HG03066 (cell line): ENCODE measurements around the gene TCF20.

Source experiments
- ATAC-seq: cut with Tn5 transposase; IDR thresholded peaks from one replicate; pipeline ENCODE4 v1.9.1; 2021; ENCODE audit warnings: low read depth; ENCODE audit not compliant: unreplicated experiment

Gene TCF20

DNA sequence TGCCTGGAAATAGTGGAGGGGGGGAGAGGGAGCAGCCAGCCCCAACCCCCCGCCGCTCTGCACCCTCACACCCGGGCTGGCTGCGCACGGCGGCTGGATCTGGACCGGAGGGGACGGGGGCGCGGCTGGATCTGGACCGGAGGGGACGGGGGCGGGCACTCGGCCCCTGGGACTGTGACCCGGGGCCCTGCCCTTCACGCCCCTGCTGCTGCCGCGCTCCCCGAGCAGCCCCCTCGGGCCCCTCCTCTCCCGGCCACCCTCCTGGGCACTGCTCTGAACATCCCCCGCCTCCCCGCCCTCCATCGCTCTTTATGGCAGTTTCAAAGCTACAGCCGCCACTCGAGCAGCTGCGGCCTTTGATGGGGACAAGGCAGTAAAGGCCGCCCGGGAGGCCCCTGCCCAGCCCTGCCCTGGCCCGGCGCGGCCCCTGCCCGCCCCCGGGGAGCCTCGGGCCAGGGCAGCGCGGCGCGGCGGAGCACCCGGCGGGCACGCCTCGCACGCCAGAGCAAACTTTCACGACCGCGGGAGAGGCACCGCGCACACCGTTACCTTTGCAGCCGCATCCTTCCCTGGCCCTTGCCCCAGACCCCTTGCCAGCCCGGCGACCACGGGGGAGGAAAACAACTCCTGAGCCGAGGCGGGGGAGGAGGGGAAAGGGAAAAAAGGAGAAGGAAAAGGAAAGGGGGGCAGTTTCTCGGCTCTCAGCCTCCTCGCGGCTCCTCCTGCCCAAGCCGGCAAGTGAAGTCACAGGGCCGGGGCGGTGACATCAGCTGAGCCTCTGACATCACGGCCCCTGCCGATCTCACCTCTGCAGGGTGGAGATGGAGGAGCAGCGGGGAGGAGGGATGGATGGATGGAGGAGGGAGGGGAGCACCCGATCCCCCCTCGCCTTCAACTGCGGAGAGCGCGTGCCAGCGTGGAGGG, 13.1 kb upstream of the TCF20 start:
- no peak for ATAC-seq

DNA sequence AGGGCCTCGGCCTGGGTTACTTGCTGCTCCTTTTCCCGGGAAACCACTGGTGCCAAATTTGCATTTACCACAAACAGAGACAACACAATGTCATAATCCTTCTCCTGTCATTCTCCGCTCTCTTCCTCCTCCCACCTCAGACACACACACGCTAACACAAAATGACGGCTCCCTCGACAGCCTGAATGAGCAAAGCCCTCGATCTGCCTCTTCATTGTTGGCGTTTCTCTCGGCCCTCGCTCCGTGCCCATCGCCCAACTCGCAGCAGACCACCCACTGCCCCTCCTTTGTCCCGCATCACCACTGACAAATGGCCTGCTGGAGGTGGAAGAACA, 12.5 kb upstream of the TCF20 start:
- ATAC-seq = no peak

DNA sequence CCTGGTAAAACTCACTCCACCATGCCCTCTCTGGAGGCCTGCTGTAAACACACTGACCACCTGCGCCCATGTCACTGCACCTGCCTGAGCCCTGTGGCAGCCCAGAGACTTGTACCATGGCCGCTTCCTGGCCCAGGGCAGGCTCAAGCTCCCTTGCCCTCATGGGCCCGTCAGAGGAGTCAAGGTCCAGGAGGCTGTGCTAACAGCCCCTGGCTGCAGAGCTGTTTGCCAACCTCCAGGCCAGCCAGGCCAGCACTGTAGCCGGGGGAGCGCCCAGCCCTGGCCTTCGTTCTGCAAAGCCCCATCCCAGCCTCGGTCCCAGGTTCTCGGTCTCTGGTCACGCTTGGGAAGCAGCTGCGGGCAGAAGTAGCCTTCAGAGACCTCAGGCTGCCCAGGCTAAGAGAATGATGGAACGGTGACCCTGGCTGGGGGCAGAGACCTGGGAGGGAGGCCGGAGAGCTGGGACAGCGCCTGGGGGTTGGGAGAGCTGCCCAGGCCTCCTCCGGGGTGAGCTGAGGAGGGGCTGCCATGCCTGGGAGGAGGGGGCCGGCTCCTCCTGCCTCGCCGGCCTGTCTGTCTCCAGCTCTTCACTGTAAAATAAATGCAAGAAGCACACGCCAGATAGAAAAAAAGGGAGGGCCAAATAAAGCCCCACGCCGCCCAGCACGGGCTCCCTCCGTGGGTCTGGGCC, 11.9 kb upstream of the TCF20 start:
- no peak for ATAC-seq

DNA sequence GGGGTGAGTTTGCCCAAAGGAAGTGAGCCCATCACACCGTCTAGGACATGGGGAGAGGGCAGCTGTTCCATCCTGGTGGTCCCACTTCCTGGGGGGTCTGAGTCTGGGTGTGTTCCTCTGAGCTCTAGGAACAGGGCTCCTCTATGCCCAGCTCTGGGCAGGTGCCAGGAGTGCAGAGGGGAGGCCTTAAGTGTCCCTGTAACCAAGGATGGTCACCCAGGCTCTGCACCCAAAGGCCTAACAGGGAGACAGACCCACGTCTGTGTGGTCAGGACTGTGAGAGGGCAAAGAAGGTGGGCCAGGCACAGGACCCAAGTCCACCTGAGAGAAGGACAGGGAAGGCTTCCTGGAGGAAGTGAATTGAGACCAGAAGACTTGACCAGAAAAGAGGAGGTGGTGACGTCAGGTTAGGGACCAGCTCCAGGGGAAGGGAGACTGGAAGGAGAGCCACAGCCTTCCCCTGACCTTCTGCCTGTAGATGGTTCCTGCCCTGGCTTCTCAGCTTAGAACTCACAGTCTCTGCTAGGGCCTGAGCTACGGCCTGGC, 11.3 kb upstream of the TCF20 start:
- no peak for ATAC-seq

DNA sequence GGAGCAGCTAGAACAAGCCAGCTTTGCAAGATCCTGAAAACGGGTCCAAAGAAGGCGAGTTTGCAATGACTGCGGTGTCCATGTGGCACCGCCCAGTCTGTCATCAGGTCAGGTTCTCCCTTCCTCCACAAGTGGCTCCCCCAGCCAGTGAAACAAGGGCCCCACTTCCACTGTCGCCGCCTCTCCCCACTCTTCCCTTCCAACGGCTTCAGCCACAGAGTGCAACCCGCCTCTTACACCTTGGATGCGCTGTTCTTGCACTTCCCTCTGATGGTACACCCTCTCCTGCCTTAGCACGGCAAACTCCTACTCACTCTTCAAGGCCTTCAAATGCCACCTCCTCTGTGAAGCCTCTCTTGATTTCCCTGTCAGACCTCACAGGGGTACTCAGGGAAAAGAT, 10.8 kb upstream of the TCF20 start:
- no peak for ATAC-seq

DNA sequence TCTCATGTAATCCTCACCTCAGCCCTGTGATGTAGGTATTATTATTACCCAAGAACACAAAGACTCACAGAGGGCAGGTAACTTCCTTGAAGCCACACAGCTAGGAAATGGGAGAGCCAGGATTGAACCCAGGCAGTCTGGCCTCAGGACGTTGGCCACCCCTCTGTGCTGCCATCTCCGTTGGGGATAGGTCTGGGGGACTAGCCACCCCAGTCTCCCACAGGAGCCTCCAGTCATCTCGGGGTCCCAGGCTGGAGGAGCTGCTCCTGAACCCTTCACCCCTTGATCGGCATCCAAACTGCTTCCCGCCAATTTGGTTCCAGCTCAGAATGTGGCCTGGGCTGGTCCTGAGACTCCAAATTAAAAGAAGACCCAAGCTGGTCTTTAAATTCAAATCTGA, 10.4 kb upstream of the TCF20 start:
- no peak for ATAC-seq

DNA sequence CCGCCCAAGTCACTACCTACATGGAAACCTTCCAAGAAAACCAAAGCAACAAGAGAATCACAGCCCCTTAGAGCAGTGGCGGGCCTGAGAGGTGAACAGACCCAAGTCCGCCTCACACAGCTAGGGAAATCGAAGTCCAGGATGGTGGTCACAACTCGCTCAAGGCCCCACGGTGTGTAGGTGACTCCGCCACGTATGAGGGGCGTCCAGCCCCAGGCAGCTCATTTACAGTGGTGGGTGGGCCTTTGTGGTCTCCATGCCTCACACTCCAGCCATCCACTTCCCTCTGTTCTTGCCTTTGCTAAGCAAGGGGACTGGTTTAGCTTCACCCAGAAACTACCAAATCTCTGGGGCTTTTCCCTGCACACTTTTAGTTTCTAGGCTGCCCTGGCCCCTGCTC, 9.7 kb upstream of the TCF20 start:
- no peak for ATAC-seq

DNA sequence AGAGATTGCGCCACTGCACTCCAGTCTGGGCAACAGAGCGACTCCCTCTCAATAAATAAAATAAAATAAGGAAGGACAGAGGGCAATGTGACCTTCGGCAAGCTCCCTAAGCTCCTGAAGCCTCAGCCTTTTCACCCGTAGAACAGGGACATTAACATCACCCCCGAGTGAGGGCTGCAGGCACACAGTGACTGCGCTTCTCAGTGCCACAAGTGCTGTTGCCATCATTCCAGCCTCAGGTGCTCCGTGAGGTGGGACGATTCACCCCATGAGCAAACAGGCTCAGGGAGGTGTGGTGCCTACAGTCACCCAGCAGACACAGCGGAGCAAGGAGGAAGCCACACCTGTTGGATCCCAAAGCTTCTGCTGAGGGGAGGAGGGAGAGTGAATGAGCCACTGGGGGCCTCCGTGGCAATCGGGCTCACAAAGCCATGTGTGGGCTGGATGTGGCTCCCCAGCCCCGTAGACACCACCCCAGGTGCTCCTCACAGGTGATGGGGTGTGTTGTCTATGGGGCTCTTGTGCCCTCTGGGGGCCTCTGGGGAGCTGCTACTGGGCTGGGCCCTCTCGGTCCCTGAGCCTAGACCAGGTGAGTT, 9.1 kb upstream of the TCF20 start:
- no peak for ATAC-seq

DNA sequence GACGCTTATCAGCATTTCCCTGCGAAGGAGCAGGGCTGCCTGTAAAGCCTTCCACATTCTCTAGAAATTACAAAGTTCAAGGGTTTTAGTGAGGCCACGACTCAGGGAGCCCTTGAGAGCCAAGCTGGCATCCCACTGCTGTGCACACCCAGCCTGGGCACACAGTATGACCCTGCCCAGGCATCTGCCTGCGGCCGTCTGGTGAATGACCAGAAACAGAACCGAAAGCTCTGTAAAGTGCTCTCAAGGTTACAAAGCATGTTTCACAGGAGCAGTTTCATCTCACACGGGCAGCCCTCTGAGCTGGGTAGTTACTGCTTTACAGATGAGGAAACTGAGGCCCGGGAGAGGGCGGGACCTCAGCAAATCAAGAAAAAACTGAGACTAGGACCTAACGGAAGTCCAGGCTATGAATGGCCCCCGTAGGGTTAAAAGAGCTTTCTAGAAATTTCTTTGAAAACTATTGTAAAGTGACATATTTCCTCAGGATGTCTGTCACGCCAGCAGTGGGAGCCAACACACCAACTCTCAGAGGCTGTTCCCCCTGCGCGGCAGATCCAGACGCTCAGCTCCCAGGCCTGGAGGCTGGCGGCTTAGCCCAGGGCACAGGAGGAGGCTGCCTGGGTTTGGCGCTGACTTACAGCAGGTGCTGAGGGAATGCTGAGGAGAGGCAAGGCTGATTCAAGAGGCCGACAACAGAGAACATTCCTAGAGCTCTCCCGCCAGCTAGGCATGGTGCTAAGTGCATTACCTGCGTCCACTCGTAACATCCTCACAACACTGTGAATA, 7.7 kb upstream of the TCF20 start:
- ATAC-seq = no peak

DNA sequence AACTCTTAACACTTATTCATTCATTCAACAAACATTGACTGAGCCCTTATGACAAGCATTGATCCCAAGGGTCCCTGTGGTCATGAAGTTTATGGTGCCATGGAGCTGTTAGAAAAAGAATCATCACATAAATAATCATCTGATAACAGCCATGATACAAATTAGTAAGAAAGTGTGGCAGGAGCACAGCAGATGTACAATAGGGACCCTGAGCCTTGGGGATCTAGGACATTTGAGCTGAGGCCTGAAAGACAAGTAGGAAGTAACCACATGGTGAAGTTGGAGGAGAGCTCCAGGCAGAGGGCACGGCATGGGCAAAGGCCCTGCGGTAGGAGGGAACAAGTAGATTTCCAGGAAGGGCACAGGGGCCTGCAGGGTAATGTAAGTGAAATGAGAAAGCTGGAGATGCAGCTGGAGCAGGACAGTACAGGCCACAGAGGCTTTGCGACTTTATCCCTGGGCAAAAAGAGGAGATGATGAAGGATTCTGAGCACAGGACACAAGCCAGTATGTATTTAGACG, 6.8 kb upstream of the TCF20 start:
- ATAC-seq = no peak

DNA sequence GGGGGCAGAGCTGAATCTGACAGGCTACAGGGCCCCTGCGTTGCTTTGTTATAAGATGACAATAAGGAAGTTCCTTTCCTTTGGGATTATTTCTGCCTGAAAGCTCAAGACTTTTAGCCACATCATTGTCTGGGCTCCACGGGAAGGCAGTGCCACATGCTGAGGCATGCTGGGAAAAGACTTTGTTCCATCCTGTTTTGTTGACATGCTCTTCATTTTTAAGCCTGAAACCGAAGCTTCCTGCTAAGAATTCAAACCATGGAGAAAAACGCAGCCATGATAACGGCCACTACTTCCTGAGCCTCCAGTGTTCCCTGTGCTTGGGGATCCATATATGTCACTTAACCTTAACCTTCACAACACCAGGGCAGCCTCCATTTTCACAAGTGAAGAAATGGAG, 5.5 kb upstream of the TCF20 start:
- no peak for ATAC-seq

DNA sequence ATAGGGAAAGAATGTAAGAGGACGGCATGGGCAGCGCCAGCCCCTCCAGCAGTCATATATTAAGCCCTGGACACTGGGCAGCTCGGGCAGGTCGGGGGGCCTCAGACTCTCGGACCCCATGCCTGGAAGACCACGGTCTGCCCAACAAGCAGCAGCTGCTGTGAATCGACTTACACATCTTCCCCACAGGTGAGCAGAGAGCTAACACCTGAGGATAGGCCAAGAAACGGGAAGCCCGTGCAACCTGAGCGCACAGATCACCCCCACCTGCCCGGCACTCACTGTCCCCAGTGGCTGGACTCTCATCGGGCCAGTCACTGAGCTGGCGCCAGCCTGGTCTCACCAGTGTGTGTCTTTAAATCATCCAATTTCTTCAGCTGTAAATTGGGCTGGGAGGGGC, 4.7 kb upstream of the TCF20 start:
- no peak for ATAC-seq

DNA sequence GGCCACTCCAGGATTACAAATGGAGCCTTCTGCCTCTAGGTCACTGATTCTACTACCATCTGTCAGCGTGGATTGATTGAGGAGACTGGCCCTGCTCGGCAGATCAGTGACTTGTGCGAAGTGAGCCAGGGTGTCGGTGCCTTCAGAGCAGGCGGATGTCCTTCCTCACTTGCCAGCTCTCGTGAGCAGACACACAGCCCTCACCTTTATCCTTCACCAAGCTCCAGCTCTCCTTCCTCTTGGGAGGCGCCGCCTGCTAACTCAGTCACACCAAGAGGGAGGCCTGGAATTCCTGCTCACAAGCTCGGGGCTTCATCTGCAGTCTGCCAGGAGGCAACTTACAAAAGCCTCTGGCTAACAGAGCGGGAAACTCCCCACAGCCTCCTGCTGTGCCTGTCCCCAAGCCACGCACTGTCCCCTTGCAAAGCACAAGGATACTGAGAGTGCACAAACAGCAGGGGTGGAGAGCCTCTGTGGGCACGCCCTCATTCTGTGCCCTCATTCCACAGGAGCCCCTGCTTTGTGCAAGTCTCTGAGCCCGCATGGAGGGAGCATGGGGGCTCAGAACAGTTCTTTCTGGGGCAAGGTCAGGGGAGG, 3.5 kb upstream of the TCF20 start:
- ATAC-seq = no peak

DNA sequence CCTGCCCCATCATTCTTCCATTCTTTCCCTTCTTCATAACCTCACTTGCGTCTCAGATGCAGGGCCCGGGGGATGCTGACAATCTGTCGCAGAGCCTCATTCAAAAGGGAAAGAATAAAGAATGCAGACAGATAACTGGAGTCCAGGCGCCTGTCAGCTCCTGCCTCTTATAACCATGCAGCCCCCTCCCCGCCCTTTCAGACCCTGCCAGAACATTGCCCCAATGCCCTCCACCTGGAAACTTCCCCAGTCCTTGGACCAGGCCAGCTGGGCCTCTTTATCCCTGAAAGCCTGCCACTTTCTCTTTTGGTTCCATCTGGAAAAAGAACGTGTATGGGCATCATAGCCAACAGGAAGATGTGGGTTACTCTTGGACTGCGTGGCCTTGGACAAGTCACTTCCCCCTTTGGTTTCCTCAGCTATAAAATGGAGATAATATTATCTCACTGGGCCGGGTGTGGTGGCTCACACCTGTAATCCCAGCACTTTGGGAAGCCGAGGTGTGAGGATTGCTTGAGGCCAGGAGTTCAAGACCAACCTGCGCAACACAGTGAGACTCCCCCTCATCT, 2.1 kb upstream of the TCF20 start:
- no peak for ATAC-seq

DNA sequence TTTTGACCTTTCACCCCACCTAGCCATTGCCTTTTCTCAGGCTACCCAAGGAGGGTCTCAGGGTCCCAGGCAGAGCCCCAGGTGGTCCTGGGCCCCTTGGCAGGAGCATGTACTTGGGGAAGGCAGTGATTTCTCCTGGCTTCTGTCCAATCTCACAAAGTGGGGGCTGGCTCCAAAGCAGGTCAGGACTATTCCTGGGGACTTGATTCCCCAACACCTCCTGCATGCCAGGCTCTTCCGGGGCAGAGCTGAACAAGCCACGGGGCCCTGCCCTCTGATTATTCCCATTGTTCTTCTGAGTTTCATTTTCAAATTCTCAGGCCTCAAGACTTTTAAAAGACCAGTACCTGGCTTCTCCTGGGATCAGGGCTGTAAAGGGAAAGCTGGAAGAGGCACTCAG, 1.5 kb upstream of the TCF20 start:
- no peak for ATAC-seq

DNA sequence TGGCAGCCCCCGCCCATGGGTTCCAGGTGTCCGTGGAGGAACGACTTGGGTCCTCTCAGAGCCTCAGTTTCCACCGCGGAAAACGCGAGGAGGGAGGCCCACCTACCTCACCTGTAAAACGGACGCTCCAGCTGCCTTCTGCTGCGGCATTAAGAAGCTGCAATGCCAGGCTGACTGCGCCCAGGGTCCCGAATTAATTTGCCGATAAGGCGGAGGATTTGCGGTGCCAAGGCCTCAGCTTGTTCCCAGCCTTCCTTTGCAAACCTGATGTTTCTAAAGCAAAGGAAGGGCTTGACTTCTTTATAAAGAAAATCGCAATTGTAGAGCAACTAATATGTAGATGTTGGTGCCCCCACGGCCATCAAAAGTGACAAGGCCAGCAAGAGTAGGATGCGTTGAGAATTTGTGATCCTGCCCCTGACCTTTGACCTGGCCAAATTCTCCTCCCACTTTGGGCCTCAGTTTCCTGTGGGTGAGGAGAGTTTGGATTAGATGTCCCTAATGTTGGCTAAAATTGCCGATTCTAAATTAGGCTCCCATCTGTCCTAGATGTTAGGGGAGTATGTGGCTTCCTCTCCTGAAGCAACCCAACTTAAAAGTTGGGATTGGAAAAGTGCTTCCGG, 849 bp upstream of the TCF20 start:
- ATAC-seq = no peak

DNA sequence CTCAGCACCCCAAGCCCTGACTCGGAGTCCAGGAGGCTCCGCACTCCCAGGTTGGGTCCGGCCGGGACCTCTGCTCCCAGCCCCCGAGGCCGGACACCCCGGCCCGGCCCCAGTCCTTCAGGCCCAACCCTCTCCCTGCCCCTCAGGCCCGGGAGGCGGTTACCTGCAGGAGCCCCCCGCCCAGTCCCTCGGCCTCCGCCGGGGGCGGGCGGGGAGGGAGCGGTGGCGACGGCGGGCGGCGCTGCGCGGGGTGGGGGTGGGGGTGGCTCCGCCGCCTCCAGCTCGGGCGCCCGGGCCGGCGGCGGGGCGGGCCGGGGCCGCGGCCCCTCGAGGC, 310 bp downstream of the TCF20 start:
- ATAC-seq = peak; percentile 25

DNA sequence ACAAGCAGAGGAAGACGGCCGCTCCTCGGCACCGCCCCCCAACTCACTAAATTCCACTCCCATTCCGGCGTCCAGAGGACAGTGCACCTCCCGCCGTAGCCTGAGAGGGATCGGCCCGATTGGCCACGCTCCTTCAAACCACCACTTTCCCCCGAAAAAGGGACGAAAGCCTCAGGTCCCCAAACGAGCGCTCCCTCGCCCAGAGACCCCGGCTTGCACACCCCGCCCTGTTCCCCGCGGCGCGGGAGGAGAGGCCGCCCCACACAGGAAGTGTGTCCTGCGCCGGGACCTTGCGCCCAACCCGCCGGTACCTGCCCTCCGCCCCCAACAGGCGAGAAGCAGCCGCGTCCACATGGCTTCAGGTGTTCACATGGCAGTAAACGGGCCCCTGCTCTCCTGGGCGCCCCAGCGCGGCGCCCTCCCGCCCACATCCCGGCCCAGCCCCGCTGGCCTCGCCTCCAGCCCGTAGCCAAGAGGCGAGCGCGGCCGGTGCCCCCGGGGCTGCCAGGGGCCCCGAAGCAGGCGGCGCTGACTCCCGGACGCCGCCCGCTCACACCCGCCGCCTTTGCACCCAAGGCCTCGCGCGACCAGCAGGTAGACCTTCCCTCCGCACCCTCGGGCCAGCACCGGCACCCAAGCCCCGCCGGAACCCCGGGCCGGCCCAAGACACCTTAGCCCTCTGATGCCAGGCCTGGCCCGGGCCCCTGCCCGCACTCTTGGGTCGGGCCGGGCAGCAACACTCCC, 849 bp downstream of the TCF20 start:
- ATAC-seq = peak; percentile 53
